DOHH2 (cell line): ENCODE data around the gene TMEM9B.

Experiments used
- H3F3A ChIP-seq: fragments of 200-600 bp; sonication (generic), shearing (Covaris generic); 2 replicates; pipeline ENCODE4 v1.6.0; 2016; ENCODE audit warnings: antibody characterized with exemption, mild to moderate bottlenecking; ENCODE audit not compliant: control insufficient read depth, insufficient read depth
- H3K27ac ChIP-seq: fragments of 200-600 bp; sonication (generic); 2 replicates; pipeline ENCODE4 v1.5.1; 2014; ENCODE audit warnings: low read depth, mild to moderate bottlenecking, low read length, moderate library complexity
- H3K27me3 ChIP-seq: fragments of 200-600 bp; sonication (generic); 2 replicates; pipeline ENCODE4 v1.6.1; 2014; ENCODE audit warnings: mild to moderate bottlenecking, low read length, mixed read lengths; ENCODE audit not compliant: control insufficient read depth
- H3K36me3 ChIP-seq: fragments of 200-600 bp; sonication (generic); 2 replicates; pipeline ENCODE4 v1.6.1; 2014; ENCODE audit warnings: mild to moderate bottlenecking, low read length, moderate library complexity, mixed read lengths; ENCODE audit not compliant: control insufficient read depth
- H3K4me1 ChIP-seq: fragments of 200-600 bp; sonication (generic); 2 replicates; pipeline ENCODE4 v1.6.1; 2014; ENCODE audit warnings: mild to moderate bottlenecking, low read length, mixed read lengths; ENCODE audit not compliant: control insufficient read depth
- H3K4me2 ChIP-seq: fragments of 200-600 bp; sonication (generic); 2 replicates; pipeline ENCODE4 v1.6.0; 2014; ENCODE audit warnings: mild to moderate bottlenecking, low read length, moderate library complexity
- H3K4me3 ChIP-seq: fragments of 200-600 bp; sonication (generic); 2 replicates; pipeline ENCODE4 v1.5.1; 2014; ENCODE audit warnings: mild to moderate bottlenecking, low read length, mixed read lengths
- H3K79me2 ChIP-seq: fragments of 200-600 bp; sonication (generic); 2 replicates; pipeline ENCODE4 v1.6.1; 2014; ENCODE audit warnings: mild to moderate bottlenecking, low read length, mixed read lengths; ENCODE audit not compliant: control insufficient read depth
- H3K9me2 ChIP-seq: fragments of 200-600 bp; sonication (generic); replicated peaks from 2 replicates; pipeline ENCODE4 v1.6.1; 2014; ENCODE audit warnings: mild to moderate bottlenecking, low read length, mixed read lengths; ENCODE audit not compliant: control insufficient read depth
- H3K9me3 ChIP-seq: fragments of 200-600 bp; sonication (generic); 2 replicates; pipeline ENCODE4 v1.6.1; 2014; ENCODE audit warnings: antibody characterized with exemption, low read length, mixed read lengths; ENCODE audit not compliant: control insufficient read depth, insufficient read depth
- H4K20me1 ChIP-seq: fragments of 200-600 bp; sonication (generic); 2 replicates; pipeline ENCODE4 v1.6.0; 2014; ENCODE audit warnings: low read depth, mild to moderate bottlenecking, antibody characterized with exemption, low read length, moderate library complexity; ENCODE audit not compliant: control insufficient read depth, insufficient read depth
- CTCF ChIP-seq: fragments of 200-600 bp; sonication (generic); IDR thresholded peaks from one replicate; pipeline ENCODE4 v1.5.1; 2014; ENCODE audit warnings: antibody characterized with exemption, mild to moderate bottlenecking, low read depth, low read length; ENCODE audit not compliant: poor library complexity, severe bottlenecking
- EZH2phosphoT487 ChIP-seq: fragments of 200-600 bp; sonication (generic); IDR thresholded peaks from 2 replicates; pipeline ENCODE4 v1.6.1; 2017; ENCODE audit warnings: borderline replicate concordance, mild to moderate bottlenecking, antibody characterized with exemption, low read length, moderate library complexity, mixed read lengths

The TMEM9B gene

GRCh38 chr11:8928981-8929615, 35.1 kb downstream of the TMEM9B start:
- no peaks in the 10 kb centered on the region; the same call in 1 of the 2 replicates for H3K36me3 ChIP-seq
- H3K4me1 ChIP-seq = no peaks in the 10 kb centered on the region
- no peak overlapping the region for H3K4me3 ChIP-seq
- H3K9me3 ChIP-seq = no peaks in the 10 kb centered on the region
- no peak overlapping the region for H3K4me2 ChIP-seq
- no peaks in the 10 kb centered on the region for H3F3A ChIP-seq
- TF ChIP-seq CTCF (no peak), EZH2phosphoT487 (no peak)
- no peaks in the 10 kb centered on the region for H4K20me1 ChIP-seq
- no peaks in the 10 kb centered on the region for H3K79me2 ChIP-seq
- H3K9me2 ChIP-seq = no peaks in the 10 kb centered on the region
- H3K27me3 ChIP-seq = no peaks in the 10 kb centered on the region
- H3K27ac ChIP-seq = no peak overlapping the region

GRCh38 chr11:8928205-8928604, 36.0 kb downstream of the TMEM9B start:
- Histone ChIP-seq H3K36me3 (peaks cover under 1% of the 10 kb centered on the region), H3K4me3 (no peak overlapping the region), H3K4me1 (no peaks in the 10 kb centered on the region), H3K27me3 (no peaks in the 10 kb centered on the region), H4K20me1 (no peaks in the 10 kb centered on the region), H3K9me3 (no peaks in the 10 kb centered on the region), H3F3A (no peaks in the 10 kb centered on the region), H3K79me2 (no peaks in the 10 kb centered on the region), H3K4me2 (no peak overlapping the region), H3K27ac (no peak overlapping the region), H3K9me2 (no peaks in the 10 kb centered on the region)
- TF ChIP-seq CTCF (no peak), EZH2phosphoT487 (no peak)

GRCh38 chr11:8927233-8927632, 37.0 kb downstream of the TMEM9B start:
- no peak overlapping the region for H3K4me3 ChIP-seq
- H3F3A ChIP-seq = no peaks in the 10 kb centered on the region
- H3K27me3 ChIP-seq = no peaks in the 10 kb centered on the region
- no peaks in the 10 kb centered on the region for H3K9me2 ChIP-seq
- no peaks in the 10 kb centered on the region for H3K4me1 ChIP-seq
- peaks cover 10% of the 10 kb centered on the region for H3K36me3 ChIP-seq
- H3K9me3 ChIP-seq = no peaks in the 10 kb centered on the region
- no peaks in the 10 kb centered on the region for H4K20me1 ChIP-seq
- H3K27ac ChIP-seq = no peak overlapping the region
- H3K4me2 ChIP-seq = no peak overlapping the region
- H3K79me2 ChIP-seq = no peaks in the 10 kb centered on the region
- TF ChIP-seq EZH2phosphoT487 (no peak), CTCF (no peak)
